HG03039 (cell line): ENCODE results near the gene APOA5.
A peak's percentile ranks its signal among the peaks of the same experiment; 100 is the strongest.
"Not testable (repeated sequence)": the region's sequence is repeated elsewhere in the genome, so short reads cannot be mapped to it uniquely, and the experiment has no call there.

Experiments used
- ATAC-seq: cut with Tn5 transposase; IDR thresholded peaks from one replicate; pipeline ENCODE4 v1.9.1; 2021; ENCODE audit warnings: mild to moderate bottlenecking, moderate library complexity; ENCODE audit not compliant: unreplicated experiment

Gene APOA5

DNA sequence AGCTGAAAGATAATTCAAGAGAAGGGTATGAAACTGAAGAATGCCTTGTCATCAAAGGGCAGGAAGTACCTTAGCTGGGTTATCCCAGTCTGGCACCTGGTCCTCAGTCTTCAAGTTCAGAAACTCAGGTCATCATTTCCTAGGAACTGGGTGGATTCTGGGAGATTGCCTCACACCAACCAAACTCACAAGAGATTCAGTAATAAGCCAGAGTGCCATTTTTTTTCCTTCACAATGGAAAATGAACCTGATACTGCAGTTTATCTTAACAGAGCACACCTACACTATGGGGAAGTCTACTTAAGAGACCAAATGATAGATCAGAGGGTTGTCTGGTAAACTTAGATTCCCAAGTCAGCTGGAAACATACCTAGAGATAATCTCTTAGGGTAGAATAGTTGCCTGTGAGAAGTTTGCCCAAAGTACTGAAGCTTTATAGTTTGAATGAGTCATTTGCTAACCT, 15.1 kb downstream of the APOA5 start:
- ATAC-seq = no peak

DNA sequence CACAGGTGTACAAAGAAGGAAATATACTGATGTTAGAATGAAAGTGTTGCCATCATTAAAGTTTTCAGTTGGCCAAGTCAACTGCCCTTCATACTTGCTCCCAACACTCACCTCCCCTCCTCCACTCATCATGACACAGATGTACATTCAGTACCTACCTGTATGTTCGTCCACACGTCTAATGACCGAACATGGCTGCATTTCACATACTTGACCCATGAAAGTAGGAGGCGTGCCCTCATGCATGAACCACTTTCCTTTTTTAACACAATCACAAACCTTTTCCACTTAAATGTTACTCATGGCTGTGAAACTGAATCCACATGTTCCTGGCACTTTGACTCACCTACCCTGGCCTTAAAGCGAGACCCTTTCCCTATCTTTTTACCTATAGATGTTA, 15.7 kb downstream of the APOA5 start:
- ATAC-seq = no peak

DNA sequence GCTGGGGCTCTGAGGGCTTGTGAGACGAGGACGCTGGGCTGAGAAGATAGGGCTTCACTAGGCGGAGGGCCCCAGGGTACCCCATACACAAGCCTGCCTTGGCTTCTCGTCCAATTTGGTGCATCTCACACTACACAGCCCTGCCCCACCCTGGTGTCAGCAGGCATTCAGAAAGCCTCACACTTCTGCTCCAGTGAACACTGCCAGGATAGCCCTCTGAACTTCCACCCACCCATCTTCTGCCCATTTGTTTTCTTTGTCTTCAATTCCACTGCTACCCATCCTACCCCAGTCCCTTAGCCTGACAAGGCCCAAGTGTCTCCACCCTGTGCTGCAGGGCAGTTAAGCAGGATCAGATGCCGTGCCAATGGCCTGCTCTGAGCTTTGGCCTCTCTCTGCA, 17.0 kb downstream of the APOA5 start:
- ATAC-seq = no peak

DNA sequence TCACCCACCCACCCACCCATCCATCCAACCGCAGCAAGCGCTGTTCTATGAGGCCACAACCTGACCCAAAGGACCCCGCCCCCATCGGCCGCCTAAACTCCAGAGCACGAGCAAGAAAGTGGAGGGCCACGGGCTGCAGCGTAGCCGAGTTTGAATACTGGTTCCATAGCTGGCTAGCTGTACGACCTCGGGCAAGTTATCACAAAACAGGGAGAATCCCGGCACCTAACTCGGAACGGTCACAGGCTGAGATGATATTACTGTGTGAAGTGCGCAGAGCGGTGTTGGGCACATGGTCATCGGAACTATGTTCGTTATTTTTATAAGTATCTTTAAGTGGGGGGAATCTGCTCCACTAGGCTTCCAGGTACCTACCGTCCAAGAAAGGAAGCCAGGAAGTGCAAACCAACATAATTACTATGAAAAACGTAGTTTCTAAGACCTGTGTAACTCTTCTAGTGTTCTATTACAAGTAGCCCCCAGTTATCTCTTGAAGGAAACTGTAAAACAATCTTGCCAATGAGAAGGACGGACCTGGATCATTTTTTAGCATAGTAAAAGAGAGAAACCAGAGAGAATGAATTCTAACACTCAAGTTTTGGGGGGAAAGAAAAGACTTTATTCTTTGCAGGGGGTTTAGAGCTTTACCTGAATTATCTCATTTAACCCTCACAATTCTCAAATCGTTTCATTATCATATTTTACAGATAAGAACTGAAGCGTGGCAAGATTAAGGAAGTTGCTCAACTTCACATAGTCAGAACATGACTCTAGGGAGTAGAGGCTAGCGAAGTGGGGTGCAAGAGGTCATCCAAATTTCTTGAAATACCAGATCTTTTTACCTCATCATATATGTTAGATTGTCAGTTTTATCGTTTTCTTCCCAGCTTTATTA, 18.2 kb downstream of the APOA5 start:
- peak; percentile 34 for ATAC-seq

DNA sequence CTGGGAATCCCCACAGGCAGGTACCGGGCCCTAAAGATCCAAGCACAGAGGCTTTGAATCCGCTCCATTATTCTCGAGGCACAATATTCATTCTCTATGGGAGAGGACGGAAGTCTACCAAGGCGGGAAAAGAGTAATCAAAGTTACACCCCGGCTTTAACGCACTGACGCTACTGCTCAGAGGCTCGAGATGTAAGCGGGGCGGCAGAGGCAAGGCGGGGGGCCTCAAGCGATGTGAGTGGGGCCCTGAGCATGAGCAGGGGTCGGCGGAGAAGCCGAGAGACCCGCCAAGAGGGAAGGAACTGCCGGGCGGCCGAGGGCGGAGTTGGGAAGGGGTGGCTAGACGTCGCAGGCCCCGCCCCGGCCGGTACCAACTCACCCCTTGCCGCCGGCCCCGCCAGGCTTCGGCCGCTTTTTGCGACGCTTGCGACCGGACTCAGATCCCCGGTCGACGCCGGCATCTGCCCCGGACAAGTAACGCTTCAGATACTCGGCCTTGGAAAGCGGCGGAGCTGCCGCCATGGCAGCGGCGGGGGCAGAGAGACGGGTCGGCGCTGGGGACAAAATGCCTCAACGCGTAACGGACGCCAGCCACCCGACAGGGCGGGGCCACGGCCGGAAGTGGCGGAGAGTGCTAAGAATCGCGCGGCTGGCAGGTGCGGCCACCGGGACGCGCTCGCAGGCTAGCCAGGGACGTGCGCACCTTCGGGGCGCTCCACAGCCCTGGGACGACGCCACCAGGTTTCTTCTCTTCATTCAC, 19.1 kb downstream of the APOA5 start, which contains the start of gene BUD13:
TSS of gene BUD13 (minus strand) at position 545 of the 760 bp plus-strand sequence. CDS start at position 522, 23 bp downstream.
- ATAC-seq = peak; percentile 75

DNA sequence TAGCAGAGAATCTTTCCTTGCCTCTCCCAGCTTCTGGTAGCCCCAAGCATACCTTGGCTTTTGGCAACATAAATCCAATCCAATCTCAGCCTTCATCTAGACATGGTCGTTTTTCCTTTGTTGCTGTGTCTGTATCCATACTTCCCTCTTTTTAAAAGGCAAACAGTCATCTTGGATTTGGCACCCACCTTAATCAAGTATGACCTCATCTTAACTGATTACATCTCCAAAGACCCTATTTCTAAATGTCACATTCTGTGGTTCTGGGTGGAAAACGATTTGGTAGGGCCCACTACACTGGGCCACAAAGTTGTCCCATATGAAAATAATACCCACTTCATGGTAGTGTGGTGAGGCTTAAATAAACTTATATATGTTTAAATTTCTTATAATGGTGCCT, 19.7 kb downstream of the APOA5 start:
- no peak for ATAC-seq

DNA sequence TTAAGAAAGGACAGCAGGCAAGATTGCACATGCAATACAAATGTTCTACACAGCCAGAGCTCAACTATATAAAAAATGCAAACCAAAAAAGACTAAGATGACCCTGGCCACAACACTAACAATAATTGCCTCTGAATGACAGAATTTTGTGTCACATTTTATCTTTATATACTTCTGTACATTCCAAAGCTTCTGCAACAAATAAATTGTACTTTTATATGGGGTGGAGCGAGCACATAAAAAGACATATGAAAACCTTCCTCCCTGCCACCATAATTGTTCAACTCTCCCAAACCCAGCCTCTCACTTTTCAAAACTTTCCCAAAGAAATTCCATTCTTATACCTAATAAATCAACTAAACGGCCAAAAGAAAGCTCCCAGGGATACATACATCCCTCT, 29.5 kb downstream of the APOA5 start:
- no peak for ATAC-seq

DNA sequence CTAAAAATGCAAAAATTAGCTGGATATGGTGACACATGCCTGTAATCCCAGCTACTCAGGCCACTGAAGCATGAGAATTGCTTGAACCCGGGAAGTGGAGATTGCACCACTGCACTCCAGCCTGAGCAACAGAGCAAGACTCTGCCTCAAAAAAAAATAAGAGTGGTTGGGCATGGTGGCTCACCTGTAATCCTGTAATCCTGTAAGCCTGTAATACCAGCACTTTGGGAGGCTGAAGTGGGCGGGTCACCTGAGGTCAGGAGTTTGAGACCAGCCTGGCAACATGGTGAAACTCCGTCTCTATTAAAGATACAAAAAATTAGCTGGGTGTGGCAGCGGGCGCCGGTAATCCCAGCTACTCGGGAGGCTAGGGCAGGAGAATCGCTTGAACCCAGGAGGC, 35.6 kb downstream of the APOA5 start:
- ATAC-seq = not testable (repeated sequence)

DNA sequence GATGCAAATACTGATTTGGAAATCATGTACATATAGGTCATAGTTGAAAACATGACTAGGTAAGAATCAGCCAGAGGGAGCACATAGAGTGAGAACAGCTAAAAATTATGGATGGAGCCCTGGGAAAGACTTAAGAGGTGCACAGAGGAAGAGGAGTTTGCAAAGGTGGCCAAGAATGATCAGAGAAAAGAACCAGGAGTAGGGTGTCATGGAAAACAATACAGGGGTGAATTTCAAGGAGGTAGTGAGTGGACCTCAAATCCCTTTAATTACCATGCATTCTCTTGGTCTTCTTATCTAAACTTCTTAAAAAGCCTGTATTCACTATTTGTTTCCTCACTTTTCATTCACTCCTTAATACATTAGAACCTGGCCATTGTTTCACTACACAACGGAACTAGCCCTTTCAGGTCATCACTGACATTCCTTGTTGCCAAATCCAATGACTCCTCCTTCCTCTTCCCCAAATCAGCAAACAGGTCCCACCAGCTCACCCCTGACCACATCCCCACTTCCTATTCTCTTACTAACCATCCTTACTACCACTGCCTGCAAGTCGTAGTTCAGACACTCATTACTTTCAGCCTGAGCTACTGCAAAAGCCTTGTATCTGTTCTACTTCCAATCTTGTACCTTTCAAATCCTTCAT, 41.5 kb downstream of the APOA5 start:
- no peak for ATAC-seq

DNA sequence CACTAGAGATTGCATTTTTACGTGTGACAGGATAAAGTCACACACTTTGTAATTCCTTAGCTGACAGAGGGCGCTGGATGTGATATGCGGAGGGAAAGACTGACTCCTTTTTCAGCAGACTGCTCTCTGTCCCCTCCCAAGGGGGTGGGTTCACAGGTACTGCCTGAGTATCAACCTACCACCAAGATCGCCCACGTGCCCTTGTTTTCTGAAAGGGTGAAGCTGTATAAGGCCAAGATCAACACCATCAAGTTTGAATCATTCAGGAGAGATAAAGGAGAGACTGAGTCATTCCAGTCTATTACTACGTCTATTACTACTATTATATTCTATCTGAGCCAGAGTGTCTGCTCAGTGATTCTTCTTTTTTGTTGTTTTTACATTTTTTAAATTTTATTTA, 49.6 kb downstream of the APOA5 start:
- no peak for ATAC-seq

DNA sequence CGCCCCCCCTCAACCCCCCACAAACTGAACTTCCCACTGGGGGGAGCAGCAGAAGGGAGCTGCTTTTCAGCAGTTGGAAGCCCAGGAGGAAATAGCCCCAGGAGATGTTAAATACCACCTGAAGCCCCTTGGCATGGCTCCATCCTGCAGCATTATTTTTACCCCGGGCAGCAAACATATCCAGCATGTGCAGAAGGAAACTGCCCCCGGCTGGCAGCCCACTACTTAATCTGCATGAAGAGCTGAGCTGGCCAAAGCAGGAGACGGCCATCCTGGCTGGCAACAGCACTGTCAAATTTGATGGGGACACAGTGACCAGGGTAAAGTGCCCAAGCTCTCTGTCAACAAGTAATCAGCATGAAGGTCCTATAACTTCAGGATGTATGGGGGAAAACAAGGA, 50.9 kb downstream of the APOA5 start:
- no peak for ATAC-seq
